ENCODE data around the gene NEDD9.

Gene NEDD9

GRCh38 chr6:11243861-11244260 is 11.4 kb upstream of the NEDD9 start:
- H3K27ac ChIP-seq (ENCODE audit: low read depth, low read length) = no peak overlapping the region
- H3K9me3 ChIP-seq (ENCODE audit: insufficient read depth, low read depth, low read length) = no peaks in the 10 kb centered on the region
- peaks cover 8% of the 10 kb centered on the region for H3K27me3 ChIP-seq (ENCODE audit: insufficient read depth, low read length)
- H3K9ac ChIP-seq (ENCODE audit: low read depth, low read length) = no peak overlapping the region
- no peak overlapping the region for H3K4me3 ChIP-seq (ENCODE audit: low read length)
- no peaks in the 10 kb centered on the region for H3K36me3 ChIP-seq (ENCODE audit: insufficient read depth, low read length)
- peaks cover 3% of the 10 kb centered on the region; the same call in 1 of the 2 replicates for H3K4me1 ChIP-seq (ENCODE audit: insufficient read depth, low read length)
- no CpG with 5 or more reads among the region's 1 CpG for WGBS

- Histone ChIP-seq H3K27me3 (ENCODE audit: insufficient read depth, low read length) (peaks cover 8% of the 10 kb centered on the region), H3K9ac (ENCODE audit: low read depth, low read length) (no peak overlapping the region), H3K27ac (ENCODE audit: low read depth, low read length) (no peak overlapping the region), H3K4me3 (ENCODE audit: low read length) (no peak overlapping the region), H3K4me1 (ENCODE audit: insufficient read depth, low read length) (peaks cover 3% of the 10 kb centered on the region; the same call in 1 of the 2 replicates), H3K36me3 (ENCODE audit: insufficient read depth, low read length) (no peaks in the 10 kb centered on the region), H3K9me3 (ENCODE audit: insufficient read depth, low read depth, low read length) (no peaks in the 10 kb centered on the region)
Measured at GRCh38 chr6:11242711-11243110, 10.2 kb upstream of the NEDD9 start.

- Histone ChIP-seq H3K9me3 (ENCODE audit: insufficient read depth, low read depth, low read length) (no peaks in the 10 kb centered on the region), H3K4me3 (ENCODE audit: low read length) (no peak overlapping the region), H3K27me3 (ENCODE audit: insufficient read depth, low read length) (peaks cover 8% of the 10 kb centered on the region), H3K9ac (ENCODE audit: low read depth, low read length) (no peak overlapping the region), H3K36me3 (ENCODE audit: insufficient read depth, low read length) (no peaks in the 10 kb centered on the region), H3K27ac (ENCODE audit: low read depth, low read length) (no peak overlapping the region), H3K4me1 (ENCODE audit: insufficient read depth, low read length) (peaks cover 4% of the 10 kb centered on the region; the same call in 1 of the 2 replicates)
- WGBS = 49% methylated on average over 17 of the region's 17 CpGs
Measured at GRCh38 chr6:11241793-11242201, 9.3 kb upstream of the NEDD9 start.

- H3K9me3 ChIP-seq (ENCODE audit: insufficient read depth, low read depth, low read length) = no peaks in the 10 kb centered on the region
- H3K27me3 ChIP-seq (ENCODE audit: insufficient read depth, low read length) = peaks cover 8% of the 10 kb centered on the region
- H3K4me1 ChIP-seq (ENCODE audit: insufficient read depth, low read length) = peaks cover 9% of the 10 kb centered on the region; the same call in 1 of the 2 replicates
- H3K27ac ChIP-seq (ENCODE audit: low read depth, low read length) = no peak overlapping the region
- H3K36me3 ChIP-seq (ENCODE audit: insufficient read depth, low read length) = no peaks in the 10 kb centered on the region
- H3K9ac ChIP-seq (ENCODE audit: low read depth, low read length) = no peak overlapping the region
- H3K4me3 ChIP-seq (ENCODE audit: low read length) = no peak overlapping the region
- WGBS = 94% methylated on average over 11 of the region's 11 CpGs
Measured at GRCh38 chr6:11241154-11241792, 8.8 kb upstream of the NEDD9 start.

GRCh38 chr6:11237956-11238355 is 5.5 kb upstream of the NEDD9 start:
- H3K27me3 ChIP-seq (ENCODE audit: insufficient read depth, low read length) = peaks cover 8% of the 10 kb centered on the region

GRCh38 chr6:11237428-11237827 is 5.0 kb upstream of the NEDD9 start:
- Histone ChIP-seq H3K36me3 (ENCODE audit: insufficient read depth, low read length) (no peaks in the 10 kb centered on the region), H3K9me3 (ENCODE audit: insufficient read depth, low read depth, low read length) (no peaks in the 10 kb centered on the region), H3K27ac (ENCODE audit: low read depth, low read length) (no peak overlapping the region), H3K9ac (ENCODE audit: low read depth, low read length) (no peak overlapping the region), H3K4me3 (ENCODE audit: low read length) (no peak overlapping the region), H3K4me1 (ENCODE audit: insufficient read depth, low read length) (peaks cover 27% of the 10 kb centered on the region; the same call in 1 of the 2 replicates), H3K27me3 (ENCODE audit: insufficient read depth, low read length) (peaks cover 4% of the 10 kb centered on the region)
- WGBS = 97% methylated on average over 4 of the region's 4 CpGs

More at GRCh38 chr6:11237956-11238355, 5.5 kb upstream of the NEDD9 start:
- Histone ChIP-seq H3K4me3 (ENCODE audit: low read length) (no peak overlapping the region), H3K27ac (ENCODE audit: low read depth, low read length) (no peak overlapping the region), H3K36me3 (ENCODE audit: insufficient read depth, low read length) (no peaks in the 10 kb centered on the region), H3K9ac (ENCODE audit: low read depth, low read length) (no peak overlapping the region), H3K9me3 (ENCODE audit: insufficient read depth, low read depth, low read length) (no peaks in the 10 kb centered on the region), H3K4me1 (ENCODE audit: insufficient read depth, low read length) (peaks cover 27% of the 10 kb centered on the region; the same call in 1 of the 2 replicates)
- 91% methylated on average over 4 of the region's 4 CpGs for WGBS

GRCh38 chr6:11236915-11237314 is 4.4 kb upstream of the NEDD9 start:
- no peak overlapping the region for H3K9ac ChIP-seq (ENCODE audit: low read depth, low read length)
- 90% methylated on average over 6 of the region's 6 CpGs for WGBS
- no peaks in the 10 kb centered on the region for H3K36me3 ChIP-seq (ENCODE audit: insufficient read depth, low read length)
- no peaks in the 10 kb centered on the region for H3K9me3 ChIP-seq (ENCODE audit: insufficient read depth, low read depth, low read length)
- H3K27ac ChIP-seq (ENCODE audit: low read depth, low read length) = no peak overlapping the region
- peaks cover 25% of the 10 kb centered on the region; the same call in 1 of the 2 replicates for H3K4me1 ChIP-seq (ENCODE audit: insufficient read depth, low read length)
- H3K27me3 ChIP-seq (ENCODE audit: insufficient read depth, low read length) = no peaks in the 10 kb centered on the region
- H3K4me3 ChIP-seq (ENCODE audit: low read length) = no peak overlapping the region

- no peaks in the 10 kb centered on the region for H3K9me3 ChIP-seq (ENCODE audit: insufficient read depth, low read depth, low read length)
- H3K4me3 ChIP-seq (ENCODE audit: low read length) = no peak overlapping the region
- 77% methylated on average over 6 of the region's 6 CpGs for WGBS
- no peaks in the 10 kb centered on the region for H3K27me3 ChIP-seq (ENCODE audit: insufficient read depth, low read length)
- no peaks in the 10 kb centered on the region for H3K36me3 ChIP-seq (ENCODE audit: insufficient read depth, low read length)
- peaks cover 24% of the 10 kb centered on the region; the same call in 1 of the 2 replicates for H3K4me1 ChIP-seq (ENCODE audit: insufficient read depth, low read length)
- no peak overlapping the region for H3K9ac ChIP-seq (ENCODE audit: low read depth, low read length)
- H3K27ac ChIP-seq (ENCODE audit: low read depth, low read length) = no peak overlapping the region
Measured at GRCh38 chr6:11236076-11236750, 3.7 kb upstream of the NEDD9 start.

- no peaks in the 10 kb centered on the region; the same call in 1 of the 2 replicates for H3K36me3 ChIP-seq (ENCODE audit: insufficient read depth, low read length)
- H3K4me1 ChIP-seq (ENCODE audit: insufficient read depth, low read length) = peaks cover 24% of the 10 kb centered on the region; the same call in 1 of the 2 replicates
- H3K27ac ChIP-seq (ENCODE audit: low read depth, low read length) = no peak overlapping the region
- no peaks in the 10 kb centered on the region for H3K27me3 ChIP-seq (ENCODE audit: insufficient read depth, low read length)
- H3K9me3 ChIP-seq (ENCODE audit: insufficient read depth, low read depth, low read length) = no peaks in the 10 kb centered on the region
- H3K4me3 ChIP-seq (ENCODE audit: low read length) = no peak overlapping the region
- H3K9ac ChIP-seq (ENCODE audit: low read depth, low read length) = no peak overlapping the region
Measured at GRCh38 chr6:11235062-11235461, 2.6 kb upstream of the NEDD9 start.

GRCh38 chr6:11233673-11234573 is 1.5 kb upstream of the NEDD9 start:
- Histone ChIP-seq H3K27me3 (ENCODE audit: insufficient read depth, low read length) (no peaks in the 10 kb centered on the region), H3K27ac (ENCODE audit: low read depth, low read length) (no peak overlapping the region), H3K4me3 (ENCODE audit: low read length) (peak overlapping the region; percentile 78; the same call in 1 of the 2 replicates), H3K9ac (ENCODE audit: low read depth, low read length) (no peak overlapping the region), H3K4me1 (ENCODE audit: insufficient read depth, low read length) (peaks cover 33% of the 10 kb centered on the region), H3K9me3 (ENCODE audit: insufficient read depth, low read depth, low read length) (no peaks in the 10 kb centered on the region), H3K36me3 (ENCODE audit: insufficient read depth, low read length) (no peaks in the 10 kb centered on the region; the same call in 1 of the 2 replicates)
- WGBS = 86% methylated on average over 11 of the region's 11 CpGs

All from HUES64 (cell line).